ENCODE results near the gene ANKRD33B.

DNA sequence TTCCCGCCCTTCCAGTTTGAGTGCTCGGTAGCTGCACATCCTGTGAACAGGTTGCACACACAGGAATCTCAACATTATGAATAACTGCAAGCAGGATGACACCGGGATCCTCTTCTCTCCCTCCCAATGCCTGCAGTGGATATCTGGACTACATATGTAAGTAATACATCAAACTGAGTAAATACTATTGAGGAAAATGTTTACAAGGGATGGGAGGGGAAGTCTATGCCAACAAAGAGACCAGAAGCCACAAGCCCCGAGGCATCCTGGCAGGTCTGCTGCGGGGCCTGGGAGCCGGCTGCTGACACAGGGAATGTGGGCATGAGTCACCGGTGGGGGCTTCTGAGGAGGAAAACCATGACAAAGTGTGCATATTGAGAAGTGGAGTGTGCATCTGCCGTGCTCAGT is 8.6 kb upstream of the ANKRD33B start:
- TF ChIP-seq, protein P1, sequence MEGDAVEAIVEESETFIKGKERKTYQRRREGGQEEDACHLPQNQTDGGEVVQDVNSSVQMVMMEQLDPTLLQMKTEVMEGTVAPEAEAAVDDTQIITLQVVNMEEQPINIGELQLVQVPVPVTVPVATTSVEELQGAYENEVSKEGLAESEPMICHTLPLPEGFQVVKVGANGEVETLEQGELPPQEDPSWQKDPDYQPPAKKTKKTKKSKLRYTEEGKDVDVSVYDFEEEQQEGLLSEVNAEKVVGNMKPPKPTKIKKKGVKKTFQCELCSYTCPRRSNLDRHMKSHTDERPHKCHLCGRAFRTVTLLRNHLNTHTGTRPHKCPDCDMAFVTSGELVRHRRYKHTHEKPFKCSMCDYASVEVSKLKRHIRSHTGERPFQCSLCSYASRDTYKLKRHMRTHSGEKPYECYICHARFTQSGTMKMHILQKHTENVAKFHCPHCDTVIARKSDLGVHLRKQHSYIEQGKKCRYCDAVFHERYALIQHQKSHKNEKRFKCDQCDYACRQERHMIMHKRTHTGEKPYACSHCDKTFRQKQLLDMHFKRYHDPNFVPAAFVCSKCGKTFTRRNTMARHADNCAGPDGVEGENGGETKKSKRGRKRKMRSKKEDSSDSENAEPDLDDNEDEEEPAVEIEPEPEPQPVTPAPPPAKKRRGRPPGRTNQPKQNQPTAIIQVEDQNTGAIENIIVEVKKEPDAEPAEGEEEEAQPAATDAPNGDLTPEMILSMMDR (conservative IDR thresholded peaks at IDR 0.05; ENCODE audit: low read depth in 2 of 2): no peak
- TF ChIP-seq EZH2 (IDR thresholded peaks at IDR 0.05; ENCODE audit: low read depth, unreplicated experiment) (no peak), POLR2AphosphoS5 (IDR thresholded peaks at IDR 0.05; ENCODE audit: low read depth) (no peak), ETS1 (IDR thresholded peaks at IDR 0.05) (no peak), EZH2phosphoT487 (IDR thresholded peaks at IDR 0.05; ENCODE audit: unreplicated experiment) (no peak)
- TF ChIP-seq, protein P2, sequence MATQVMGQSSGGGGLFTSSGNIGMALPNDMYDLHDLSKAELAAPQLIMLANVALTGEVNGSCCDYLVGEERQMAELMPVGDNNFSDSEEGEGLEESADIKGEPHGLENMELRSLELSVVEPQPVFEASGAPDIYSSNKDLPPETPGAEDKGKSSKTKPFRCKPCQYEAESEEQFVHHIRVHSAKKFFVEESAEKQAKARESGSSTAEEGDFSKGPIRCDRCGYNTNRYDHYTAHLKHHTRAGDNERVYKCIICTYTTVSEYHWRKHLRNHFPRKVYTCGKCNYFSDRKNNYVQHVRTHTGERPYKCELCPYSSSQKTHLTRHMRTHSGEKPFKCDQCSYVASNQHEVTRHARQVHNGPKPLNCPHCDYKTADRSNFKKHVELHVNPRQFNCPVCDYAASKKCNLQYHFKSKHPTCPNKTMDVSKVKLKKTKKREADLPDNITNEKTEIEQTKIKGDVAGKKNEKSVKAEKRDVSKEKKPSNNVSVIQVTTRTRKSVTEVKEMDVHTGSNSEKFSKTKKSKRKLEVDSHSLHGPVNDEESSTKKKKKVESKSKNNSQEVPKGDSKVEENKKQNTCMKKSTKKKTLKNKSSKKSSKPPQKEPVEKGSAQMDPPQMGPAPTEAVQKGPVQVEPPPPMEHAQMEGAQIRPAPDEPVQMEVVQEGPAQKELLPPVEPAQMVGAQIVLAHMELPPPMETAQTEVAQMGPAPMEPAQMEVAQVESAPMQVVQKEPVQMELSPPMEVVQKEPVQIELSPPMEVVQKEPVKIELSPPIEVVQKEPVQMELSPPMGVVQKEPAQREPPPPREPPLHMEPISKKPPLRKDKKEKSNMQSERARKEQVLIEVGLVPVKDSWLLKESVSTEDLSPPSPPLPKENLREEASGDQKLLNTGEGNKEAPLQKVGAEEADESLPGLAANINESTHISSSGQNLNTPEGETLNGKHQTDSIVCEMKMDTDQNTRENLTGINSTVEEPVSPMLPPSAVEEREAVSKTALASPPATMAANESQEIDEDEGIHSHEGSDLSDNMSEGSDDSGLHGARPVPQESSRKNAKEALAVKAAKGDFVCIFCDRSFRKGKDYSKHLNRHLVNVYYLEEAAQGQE (IDR thresholded peaks at IDR 0.05; ENCODE audit: unreplicated experiment): no peak

Measured in GM23338 (cell line).